Ureter (tissue), 1 donor: ENCODE data around the gene GRIK4. TPM values are rescaled to one million over a fixed set of nuclear protein-coding genes. Genes with fewer than 3 reads are reported as not detected.
"Not testable (repeated sequence)": the region's sequence is repeated elsewhere in the genome, so short reads cannot be mapped to it uniquely, and the experiment has no call there.

Experiments
- DNase-seq: peaks from one replicate; pipeline ENCODE4 v3.0.0-alpha.2; 2020; ENCODE audit warnings: low spot score
- total RNA-seq: library from RNA; stranded (reverse); gene quantifications from one replicate; pipeline ENCODE4 v1.2.4, GENCODE V29; 2023
- donor health status: DM: yes; HTN: yes; CAD: no.

Gene GRIK4
- total RNA-seq, 1 donor from 2014 or later = 0.21 TPM

DNA sequence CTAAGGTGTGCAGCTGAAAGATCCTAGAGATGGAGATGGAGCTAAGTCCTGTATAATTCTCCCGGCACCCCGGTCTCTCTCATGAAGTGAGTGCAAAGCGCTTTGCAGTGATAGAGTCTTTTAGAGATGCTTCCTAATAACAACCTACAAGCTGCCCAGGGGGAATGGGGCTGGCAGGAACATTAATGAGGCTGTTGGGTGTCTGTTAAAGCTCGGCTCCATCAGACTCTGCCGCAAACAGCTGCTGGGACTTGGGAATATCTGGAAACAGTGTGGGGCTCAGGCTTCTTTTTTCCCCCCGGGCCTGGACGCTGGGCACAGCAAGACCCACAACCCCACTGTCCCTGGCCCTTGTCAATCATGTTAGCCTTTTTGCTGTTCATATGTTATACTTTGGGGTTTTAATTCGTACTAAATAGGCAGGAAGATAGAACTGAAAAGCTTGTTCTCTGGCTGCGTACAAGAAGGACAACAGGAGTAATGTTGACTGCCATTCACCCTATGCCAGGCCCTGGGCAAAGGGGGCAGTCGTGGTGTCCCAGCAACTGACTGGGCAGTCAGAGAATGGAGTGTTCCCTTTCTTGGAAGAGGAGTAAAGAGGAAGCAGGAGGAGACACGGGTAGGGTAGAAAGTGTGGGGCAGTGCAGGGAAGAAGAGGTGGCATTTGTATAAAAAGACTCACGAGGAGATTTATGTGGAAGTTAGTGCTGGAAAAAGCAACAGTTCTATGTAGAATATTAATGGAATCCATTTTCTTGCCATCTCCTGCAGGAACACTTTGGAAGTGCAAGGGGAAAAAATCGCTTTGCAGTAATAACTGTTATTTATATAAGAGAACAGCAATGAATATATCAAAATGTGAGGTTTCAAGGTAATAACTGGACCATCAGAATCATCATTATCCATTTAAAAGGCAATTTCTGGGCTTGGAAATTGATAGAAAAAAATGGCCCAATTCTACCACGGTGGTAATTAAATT lies 232.8 kb downstream of the GRIK4 start:
- DNase-seq = no peak

DNA sequence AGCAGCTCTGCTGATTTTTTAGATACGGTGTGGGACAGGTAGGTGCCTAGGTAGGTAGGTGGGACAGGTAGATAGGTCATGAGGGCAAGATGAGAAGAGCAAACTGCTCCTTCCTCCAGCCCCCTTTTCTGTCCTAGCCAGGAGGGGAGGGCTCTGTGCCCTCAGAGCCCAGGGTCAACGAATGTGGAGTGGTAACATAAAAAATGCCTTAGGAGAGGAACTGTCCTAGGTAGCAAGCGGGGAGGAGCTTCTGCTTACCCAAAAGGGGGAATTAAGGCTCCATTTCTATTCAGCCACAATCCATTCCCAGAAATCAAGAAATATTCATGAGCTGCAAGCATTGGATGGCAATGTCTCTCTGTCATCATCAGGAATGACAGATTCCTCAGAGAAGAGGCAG lies 234.8 kb downstream of the GRIK4 start:
- DNase-seq = no peak

DNA sequence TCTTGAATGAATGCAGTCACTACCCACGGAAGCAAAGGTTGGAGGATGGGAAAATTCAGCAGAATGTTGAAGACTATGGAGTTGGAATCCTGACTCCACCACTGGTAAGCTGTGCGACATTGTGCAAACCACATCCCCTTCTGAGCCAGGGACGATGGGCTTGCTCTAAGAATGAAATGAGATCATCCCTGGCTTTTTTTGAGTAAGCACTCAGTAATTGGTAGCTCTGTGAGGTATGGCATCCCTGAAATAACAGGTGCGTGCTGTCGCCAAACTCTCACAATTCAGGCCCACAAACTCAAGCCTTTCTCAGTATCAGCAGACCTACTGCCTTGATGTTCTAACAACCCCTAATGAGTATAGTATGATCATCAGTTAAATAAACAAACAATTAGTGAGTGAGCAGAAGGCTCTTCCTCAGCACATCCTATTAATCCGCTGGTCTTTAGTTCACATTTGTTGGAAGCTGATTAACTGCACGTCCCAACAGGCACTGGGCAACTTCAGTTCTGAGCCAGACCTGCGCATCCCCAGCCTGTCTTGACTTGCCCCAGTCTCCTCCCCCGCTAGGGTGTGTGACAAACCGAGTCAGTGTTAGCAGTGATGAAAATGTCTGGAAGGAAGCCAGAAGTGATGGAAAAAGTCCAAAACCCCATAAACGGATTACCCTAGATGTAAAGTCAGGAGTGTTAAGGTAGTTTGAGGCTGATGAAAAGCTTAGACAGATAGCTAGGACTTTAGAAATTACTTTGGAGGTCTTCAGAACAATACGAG lies 235.5 kb downstream of the GRIK4 start:
- DNase-seq = no peak

DNA sequence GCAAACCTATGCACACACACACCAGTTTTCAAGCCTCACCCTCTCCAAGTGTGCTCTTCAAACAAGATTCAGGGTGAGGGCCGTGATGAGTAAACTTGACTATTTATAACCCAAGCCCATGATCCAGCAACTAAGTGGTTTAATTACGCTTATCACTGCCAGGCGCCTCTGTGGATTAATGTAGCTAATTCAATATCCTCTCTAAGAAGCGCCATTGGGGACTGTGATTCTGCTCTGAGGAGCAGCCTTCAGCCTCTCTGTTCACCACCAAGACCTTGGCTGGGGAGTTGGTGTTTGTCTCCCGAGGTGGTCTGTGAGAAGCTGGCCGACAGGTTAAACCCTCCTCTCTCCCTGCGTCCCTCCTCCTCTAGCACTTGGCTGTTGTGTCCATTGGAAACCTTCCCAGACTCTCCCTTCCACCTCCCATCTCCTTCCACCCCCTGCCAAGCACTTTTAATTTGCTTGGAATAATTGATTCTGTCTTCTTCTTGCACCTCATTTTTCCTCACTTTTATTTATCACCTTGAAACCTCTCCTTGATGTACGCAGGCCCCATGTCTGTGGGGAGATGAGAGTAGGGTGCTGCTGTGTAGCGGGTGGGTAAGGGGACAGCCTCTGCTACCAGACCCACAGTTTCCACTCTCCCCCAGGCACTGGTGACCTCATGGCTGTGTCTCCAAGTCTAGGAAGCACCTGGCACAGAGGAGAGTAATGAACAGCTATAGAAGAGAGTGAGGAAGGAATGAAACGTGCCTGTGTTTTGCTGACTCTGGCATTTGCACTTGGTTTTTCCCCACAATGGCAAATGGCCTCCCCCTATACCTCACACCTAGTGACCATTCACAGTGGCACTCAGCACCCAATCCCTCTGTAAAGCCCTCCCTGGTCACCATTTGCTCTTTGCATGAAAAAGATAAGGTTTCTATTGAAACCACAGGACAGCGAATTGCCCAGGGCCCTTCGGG lies 236.6 kb downstream of the GRIK4 start:
- DNase-seq = no peak

DNA sequence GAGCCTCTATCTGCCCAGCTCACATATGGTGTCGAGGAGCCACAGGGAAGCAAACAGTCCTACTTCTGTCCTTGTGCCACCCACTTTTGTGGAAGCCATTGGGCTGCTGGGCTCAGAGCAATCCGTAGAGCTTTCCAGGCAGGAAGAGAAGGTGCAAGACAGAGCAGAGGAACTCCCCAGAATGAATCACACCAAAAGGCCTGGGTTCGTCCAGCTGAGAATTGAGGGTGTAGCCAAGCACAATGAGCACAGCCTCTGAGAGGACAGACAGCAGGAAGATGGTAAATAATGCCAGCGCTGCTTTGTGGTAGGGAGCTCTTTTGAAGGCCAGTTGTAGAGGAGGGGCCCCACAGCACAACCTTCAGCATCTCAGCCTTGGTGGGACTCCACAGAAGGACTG lies 237.8 kb downstream of the GRIK4 start:
- DNase-seq = no peak

DNA sequence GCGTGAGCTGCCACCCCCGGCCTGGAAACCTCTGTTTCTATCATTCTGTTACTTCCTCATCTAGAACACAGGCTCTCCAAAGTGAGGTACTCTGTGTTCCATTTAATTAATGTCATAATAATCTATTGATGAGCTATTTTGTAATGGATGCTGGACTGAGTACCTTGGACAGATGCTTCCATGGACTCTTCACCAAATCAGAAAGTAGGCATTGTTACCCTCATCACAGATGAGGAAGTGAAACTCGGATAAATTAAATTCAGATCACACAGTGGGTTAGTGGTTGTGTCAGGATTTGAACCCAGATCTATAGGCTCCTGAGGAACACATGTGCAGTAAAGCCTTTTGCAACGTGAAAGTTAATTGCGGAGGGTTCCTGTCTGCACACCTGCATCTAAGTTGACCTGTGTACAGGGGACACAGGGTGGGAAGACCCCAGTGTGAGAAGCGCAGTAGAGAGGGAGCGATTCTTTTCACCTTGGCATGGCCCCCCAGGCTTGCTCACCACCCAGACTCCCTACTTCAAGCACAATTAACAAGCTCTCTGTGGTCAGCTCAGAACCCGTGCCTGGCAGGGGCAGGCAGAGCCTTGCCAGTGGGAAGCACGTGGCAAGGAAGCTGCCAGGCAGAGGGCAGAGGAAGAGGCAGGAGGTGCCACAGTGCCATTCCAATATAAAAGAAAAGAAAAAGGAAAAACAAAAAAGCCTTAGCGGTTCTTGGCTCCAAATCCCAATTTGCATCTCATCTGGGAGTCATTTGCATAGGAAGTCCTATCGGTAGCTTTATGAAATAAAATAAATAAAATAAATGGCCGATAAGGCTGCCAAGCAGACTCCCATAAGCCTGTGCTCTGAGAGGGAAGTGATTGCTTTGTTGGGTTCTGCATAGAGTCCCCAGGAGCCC lies 239.3 kb downstream of the GRIK4 start:
- DNase-seq = no peak

DNA sequence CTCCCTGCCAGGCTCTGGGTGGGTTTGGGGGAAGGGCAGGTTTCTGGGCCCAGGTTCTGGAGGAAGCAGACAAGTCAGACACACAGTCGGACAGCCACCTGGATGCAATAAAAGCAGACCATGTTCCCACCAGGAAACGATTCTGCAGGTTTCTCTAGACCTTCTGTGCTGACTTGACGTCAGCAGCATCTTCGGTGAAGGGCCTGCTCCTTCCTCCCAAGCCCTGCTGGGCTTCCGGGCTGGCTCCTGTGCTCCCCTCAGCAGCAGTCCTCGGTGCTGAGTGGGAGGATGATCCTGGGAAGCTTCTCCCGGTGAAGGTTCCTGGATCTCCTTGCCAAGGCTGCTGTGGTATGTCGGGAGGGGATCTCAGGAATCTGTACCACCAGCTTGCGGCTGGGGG lies 240.0 kb downstream of the GRIK4 start:
- no peak for DNase-seq

DNA sequence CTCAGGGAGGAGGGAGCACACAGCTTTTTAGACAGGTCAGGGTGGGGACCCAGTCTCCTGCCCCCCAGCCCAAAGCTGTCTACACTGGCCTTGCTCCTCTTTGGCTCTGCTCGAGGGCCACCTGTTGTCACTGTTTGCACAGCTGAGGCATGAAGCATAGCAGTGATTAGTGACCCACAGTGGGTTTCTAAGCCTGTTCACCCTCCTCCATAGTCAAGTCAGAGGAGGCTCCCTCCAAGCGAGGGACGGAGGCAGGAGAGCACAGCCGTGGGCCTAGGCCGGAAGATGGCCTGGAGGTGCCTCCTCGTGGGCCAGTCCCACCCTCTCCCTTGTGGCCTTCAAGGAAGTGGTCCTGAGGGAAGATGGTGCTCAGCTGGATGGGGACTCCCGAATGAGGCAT lies 241.1 kb downstream of the GRIK4 start:
- no peak for DNase-seq

DNA sequence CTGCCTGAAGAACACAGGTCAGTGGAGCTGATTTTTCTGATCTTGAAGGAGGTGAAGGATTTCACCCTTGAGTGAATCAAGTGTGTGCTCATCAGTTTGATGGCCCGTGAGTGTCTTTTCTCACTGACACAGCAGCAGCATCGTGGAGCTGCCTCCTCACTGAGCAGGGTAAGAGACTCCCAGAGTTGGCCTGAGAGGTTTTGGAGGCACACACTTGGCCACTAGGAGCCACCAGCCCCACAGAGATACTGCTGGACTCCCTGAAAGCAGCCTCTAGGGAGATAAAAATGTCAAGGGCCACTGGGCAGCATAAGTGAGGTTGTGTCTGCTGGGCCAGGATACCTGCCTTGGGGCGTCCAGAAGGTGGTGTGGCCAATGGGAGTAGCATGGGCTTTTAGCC lies 245.4 kb downstream of the GRIK4 start:
- no peak for DNase-seq

DNA sequence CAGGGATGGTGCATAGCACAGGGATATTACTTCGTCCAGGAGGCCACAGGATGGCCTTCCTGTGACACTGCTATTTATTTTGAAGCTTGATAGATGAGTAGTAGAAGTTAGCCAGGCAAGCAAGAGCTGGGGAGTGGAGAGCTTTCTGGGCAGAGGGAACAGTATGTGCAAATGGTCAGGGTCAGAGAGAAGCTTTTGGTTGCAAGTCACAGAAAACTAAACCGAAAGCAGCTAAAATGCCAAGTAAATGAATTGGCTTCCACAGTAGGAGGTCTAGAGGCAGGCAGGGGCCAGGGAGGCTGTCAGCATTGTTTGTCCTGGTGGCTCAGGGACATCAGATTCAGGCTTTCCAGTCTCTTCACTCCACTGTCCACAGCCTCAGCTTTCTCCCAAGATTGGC lies 247.5 kb downstream of the GRIK4 start:
- no peak for DNase-seq

DNA sequence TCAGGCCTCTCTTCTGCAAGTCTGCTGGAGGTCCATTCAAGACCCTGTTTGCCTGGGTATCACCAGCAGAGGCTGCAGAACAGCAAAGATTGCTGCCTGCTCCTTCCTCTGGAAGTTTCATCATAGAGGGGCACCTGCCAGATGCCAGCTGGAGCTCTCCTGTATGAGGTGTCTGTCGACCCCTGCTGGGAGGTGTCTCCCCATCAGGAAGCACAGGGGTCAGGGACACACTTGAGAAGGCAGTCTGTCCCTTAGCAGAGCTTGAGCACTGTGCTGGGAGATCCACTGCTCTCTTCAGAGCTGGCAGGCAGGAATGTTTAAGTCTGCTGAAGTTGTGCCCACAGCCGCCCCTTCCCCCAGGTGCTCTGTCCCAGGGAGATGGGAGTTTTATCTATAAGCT lies 254.2 kb downstream of the GRIK4 start:
- DNase-seq = not testable (repeated sequence)

DNA sequence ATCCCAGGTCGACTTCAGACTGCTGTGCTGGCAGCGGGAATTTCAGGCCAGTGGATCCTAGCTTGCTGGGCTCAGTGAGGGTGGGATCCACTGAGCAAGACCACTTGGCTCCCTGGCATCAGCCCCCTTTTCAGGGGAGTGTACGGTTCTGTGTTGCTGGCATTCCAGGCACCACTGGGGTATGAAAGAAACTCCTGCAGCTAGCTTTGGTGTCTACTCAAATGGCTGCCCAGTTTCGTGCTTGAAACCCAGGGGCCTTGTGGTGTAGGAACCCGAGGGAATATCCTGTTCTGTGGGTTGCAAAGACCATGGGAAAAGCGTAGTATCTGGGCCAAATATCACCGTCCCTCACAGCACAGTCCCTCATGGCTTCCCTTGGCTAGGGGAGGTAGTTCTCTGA lies 254.8 kb downstream of the GRIK4 start:
- no peak for DNase-seq

DNA sequence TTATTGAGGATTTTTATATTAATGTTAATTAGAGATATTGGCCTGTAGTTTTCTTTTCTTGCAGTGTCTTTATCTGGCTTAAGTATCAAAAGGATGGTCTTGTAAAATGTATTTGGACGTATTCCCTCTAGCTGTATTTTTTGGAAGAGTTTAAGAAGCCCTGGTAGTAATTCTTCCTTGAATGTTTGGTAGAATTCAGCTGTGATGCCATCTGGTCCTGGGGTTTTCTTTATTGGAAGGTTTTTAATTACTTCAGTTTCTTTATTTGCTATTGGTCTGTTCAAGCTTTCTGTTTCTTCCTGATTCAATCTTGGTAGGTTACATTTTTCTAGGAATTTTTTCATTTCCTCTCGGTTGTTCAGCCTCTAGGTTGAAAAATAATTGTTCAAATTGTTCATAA lies 257.4 kb downstream of the GRIK4 start:
- no peak for DNase-seq

DNA sequence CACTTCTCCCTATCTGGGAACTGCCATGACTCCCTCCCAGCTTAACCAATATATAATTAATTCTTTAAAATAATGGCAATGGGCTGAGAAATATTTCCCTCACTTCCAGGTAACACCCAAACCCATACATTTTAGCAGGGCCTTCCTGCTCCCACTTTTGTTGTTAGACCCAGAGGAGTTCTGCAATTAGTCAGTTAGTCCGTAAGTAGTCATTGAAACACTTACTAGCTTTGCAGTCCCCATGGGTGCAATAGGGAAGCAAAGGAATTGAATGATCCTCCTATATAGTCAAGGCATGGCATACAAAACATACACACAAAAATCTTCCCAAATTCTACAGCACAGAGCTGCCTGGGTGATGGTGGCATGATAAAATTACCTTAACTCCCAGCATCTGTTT lies 258.4 kb downstream of the GRIK4 start:
- no peak for DNase-seq

DNA sequence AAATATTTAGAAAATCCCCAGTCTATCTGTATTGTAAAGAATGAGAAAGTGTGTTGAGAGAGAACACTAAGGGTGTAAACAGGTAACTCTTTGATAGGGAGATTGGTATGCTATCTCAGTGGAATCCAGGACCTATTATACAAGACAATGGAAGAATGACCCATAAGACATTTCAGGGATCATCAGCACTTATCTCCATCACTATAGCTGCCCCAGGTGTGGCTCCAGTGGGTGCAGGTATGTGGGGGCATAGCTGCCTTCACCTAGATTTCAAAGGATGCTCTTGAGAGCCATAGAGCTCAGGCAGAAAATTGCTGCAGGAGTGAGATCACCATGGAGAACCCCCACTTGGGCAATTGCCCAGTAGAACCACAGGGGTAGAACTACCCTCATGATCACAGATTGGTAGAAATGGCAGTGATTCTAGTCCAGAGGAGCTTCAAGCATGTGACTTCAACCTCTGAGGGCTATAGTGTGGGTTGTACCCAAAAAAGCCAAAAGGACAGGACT lies 260.1 kb downstream of the GRIK4 start:
- no peak for DNase-seq

DNA sequence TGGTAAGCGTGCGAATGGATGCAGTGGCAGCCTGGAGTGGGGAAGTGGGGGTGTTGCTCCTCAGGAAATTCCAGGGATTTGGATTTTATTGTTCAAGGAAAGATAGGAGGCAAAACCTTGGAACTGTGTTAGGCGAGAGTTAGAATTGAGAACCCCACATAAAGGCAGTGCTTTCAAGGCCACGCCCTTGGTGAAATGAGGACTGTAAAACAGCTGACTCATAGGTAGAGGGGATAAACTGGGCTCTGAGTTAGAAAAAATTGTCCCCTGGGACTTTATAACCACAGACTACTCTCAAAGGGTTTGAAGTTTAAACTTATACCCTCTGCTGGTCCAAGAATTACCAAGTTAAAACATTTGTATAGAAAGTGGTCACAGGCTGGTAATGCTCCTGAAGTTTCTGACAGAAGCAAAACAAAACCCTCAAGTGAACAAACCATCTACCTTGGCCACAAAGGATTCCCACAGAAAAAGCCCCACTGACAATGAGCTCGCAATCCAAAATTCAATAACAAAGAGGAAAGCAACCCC lies 262.0 kb downstream of the GRIK4 start:
- no peak for DNase-seq

DNA sequence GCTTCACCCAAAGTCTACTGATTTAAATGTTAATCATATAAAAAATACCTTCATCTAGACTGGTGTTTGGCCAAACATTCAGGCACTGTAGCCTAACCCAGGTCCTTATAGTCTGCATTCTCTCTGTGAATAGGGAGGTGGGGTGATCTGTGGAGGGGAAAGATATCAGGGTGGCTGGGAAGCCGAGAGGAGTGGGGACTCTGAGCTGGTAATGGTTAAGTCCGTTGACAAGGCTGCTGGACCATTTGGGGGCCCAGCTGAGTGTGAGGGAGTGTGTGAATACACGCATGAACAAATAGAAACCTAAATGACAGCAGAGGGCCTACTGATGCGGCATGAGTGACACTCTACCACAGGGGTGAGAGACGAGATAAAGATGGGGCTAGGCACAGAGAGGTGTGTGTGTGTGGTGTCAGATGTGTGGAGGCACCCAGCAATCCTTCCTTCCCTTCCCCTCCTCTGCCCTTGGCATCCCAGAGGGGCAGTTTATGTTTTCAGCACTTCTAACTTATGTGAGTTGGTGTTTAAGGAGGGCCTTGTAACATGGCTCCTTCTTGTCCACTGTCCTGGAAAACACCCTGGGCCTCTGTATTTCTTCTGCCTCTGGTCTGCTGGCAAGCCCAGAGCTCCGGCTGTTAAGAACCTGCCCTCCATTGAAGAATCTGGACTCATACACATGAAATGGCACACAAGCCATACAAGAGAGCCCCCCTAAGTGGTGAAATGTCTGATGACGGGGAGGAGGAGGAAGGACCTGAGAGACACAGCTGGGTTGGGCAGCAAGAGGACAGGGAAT lies 263.2 kb downstream of the GRIK4 start:
- no peak for DNase-seq

DNA sequence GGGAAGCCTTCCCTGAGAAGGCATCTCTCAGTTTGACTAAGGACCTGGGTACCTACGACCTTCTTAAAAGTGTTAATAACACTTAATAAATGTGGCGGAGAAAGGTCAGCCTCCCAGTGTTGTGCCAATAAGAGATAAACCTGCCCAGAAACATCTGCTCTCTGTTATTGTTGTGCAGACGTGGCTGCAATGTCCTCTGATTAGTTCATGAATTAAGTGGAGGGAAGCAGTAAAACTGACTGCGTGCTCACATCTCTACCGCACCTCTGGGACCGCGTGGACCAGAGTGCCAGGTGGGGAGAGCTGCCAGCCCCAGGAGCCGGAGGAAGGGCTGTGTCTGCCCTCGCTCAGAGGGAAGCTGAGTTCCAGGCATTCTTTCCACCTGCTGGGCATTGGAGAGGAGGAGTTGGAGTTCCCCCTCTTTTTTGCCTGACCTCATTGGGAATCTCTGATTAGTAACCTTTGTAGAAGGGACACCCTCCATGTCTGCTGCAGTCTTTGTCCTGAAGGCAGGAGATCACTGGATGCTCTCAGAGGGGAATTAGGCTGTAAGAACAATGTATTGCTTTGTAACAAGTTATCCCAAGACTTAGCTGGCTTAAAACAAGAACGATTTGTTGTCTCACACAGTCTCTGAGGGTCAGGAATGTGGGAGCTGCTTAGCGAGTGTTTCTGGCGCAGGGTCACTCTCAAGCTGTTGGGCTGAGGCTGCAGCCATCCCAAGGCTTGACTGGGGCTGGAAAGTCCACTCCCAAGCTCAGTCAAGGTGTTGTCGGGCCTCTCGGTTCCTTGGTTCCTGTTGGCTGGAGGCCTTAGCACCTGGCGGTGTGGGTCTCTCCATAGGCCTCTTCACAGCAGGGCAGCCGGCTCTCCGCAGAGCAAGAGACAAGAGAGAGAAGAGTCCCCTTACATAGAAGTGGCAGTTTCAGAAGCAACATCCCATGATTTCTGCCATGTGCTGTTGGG lies 264.7 kb downstream of the GRIK4 start:
- no peak for DNase-seq
